HG03439 (cell line): ENCODE measurements around the gene ALDH18A1.
"Not testable (repeated sequence)": the region's sequence is repeated elsewhere in the genome, so short reads cannot be mapped to it uniquely, and the experiment has no call there.

Experiments
- ATAC-seq: cut with Tn5 transposase; IDR thresholded peaks from one replicate; pipeline ENCODE4 v1.9.1; 2021; ENCODE audit warnings: mild to moderate bottlenecking, moderate library complexity; ENCODE audit not compliant: unreplicated experiment

Gene ALDH18A1

DNA sequence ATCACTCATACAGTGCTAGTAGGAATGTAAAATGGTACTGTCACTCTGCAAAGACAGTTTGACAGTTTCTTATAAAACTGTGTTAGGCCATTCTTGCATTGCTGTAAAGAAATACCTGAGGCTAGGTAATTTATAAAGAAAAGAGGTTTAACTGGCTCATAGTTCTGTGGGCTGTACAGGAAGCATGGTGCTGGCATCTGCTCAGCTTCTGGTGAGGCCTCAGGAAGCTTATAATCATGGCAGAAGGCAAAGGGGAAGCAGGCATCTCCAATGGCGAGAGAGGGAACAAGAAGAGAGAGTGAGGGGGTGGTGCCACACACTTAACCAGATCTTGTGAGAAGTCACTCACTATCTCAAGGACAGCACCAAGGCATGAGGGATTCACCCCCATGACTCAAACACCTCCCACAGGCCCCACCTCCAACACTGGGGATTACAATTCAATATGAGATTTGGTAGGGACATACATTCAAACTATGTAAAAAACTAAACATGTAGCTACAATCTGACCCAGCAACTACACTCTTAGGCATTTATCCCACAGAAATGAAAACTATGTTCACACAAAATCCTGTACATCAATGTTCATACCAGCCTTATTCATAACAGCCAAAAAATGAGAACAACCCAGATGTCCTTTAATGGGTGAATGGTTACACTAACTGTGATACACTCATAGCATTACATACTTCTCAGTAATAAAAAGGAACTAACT lies 5.0 kb downstream of the ALDH18A1 start:
- no peak for ATAC-seq

DNA sequence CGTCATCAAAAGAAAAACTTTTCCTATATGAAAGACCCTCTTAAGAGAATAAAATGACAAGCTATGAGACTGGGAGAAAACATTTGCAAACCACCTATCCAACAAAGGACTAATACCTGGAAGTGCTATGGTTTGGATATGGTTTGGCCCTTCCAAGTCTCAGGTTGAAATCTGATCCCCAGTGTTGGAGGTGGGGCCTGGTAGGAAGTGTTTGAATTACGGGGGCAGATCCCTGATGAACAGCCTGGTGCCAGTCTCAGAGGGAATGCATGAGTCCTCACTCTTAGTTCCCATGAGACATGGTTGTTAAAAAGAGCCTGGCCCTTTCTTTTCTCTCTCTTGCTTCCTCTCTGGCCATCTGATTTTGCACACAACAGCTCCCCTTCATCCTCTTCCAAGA lies 6.3 kb downstream of the ALDH18A1 start:
- no peak for ATAC-seq

DNA sequence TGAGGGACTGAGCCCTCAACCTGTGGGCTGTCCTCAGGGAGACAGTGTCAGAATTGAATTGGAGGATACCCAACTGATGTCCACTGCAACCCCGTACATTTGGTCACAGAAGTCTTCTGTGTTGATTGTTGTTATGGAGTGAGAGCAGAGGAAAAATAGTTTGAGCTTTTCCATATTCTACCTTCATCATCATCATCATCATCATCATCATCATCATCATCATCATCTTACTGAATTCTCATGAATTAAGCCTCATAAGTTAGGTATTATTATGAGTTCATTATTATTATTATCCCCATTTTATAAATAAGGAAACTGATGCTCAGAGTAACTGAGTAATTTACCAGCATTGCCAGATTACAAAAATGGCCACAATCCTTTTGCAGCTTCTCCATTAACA lies 8.4 kb downstream of the ALDH18A1 start:
- ATAC-seq, result no peak

DNA sequence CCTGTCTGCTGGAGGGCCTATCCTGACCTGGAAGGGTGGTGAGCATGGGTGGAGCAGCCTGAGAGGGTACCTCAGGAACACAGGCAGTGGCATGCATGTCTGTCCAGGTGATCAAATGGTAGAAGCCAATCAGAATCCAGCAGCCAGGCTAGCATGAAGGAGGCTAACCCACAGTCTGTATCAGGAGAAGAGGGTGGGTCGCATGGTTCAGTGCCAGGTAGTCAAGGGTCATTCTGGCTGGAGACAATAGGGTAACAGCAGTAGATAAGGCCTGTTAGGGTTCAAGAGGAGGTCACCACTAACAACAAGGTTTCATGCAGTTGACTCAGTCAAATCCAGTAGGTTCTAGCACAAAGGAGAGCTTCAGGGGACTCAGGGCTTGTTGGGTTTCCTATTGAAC lies 10.4 kb downstream of the ALDH18A1 start:
- no peak for ATAC-seq

DNA sequence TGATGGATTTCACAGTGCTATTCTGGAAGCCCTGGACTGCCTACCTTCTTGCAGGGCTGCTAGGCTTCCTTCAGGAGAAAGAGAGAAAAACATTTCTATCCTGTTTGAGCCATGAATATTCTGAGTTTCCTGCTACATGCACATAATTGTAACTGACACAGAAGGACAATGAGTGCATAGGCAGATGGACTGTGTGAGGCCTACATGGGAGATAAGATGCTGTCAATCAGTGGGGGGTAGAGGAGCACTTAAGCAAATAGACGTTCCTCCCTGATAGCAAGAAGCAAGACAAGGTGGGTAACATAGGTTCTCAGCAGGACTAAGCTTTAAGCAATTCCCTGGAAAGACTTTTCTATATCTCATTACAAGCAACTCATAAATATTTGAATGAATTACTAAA lies 11.6 kb downstream of the ALDH18A1 start:
- no peak for ATAC-seq

DNA sequence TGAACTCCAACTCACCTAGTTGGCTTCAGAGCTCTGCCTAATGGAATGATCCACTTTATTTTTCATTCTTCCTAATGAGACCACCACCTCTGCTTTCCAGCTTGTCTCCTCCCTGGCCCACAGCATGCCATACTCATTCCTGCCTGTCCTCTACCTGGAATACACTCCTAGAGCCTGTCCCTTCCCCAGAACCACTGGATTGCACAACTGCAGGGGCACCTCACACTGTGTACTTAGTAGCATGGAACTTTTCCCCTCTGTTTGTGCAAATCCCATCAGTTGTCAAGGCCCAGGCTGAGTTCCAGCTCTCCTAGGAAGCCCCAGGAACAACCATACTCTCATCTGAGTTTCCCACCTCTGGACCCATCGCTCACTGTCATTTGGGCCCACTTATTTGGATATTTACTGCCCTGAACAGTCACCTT lies 15.6 kb downstream of the ALDH18A1 start:
- no peak for ATAC-seq

DNA sequence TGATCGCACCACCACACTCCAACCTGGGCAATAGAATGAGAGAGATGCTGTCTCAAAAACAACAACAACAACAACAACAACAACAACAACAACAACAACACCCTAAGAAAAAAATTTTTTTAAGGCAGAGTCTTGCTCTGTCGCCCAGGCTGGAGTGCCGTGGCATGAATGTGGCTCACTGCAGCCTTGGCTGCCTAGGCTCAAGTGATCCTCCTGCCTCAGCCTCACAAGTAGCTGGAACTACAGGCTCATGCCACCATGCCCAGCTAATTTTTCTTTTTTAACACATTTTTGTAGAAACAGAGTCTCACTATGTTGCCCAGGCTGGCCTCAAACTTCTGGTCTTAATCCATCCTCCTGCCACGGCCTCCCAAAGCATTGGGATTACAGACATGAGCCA lies 18.6 kb downstream of the ALDH18A1 start:
- no peak for ATAC-seq

DNA sequence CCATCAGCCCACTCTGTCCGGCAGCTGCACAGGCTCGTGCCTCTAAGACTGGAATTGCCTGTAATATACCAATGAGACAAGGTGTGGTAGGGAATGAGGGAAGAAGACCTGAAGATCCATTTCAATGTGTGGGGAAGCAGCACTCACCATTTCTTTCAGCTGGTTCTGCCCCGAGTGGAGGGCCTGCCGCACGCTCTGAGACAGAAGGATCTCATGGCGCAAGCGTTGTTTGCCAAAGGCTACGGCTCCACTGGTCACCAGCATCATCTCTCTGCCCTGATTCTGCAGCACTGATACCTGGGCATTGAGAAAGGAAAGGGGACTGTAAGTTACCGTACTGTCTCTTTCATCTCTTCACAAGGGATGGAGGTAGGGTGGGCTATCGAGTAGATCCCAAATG lies 19.4 kb downstream of the ALDH18A1 start:
- ATAC-seq, result no peak

DNA sequence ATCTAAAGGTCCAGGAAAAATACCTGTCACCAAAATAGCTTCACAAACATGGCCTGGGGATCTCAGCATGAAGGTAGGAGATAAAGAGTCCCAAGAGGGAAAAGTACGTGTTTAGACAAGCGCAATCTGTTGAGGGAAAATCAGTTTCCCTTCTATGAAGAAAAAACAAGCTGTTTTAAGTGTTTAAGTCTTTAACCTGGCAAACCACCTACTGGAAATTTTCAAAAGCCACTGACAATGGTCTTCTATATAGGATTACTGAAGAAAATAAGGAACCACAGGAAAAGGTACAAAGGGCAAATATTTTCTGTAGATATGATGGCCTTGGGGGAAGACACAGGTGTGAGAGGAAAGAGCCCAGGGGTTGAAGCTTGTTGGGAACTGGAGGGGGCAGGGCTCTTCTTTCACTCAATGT lies 21.2 kb downstream of the ALDH18A1 start:
- ATAC-seq, result no peak

DNA sequence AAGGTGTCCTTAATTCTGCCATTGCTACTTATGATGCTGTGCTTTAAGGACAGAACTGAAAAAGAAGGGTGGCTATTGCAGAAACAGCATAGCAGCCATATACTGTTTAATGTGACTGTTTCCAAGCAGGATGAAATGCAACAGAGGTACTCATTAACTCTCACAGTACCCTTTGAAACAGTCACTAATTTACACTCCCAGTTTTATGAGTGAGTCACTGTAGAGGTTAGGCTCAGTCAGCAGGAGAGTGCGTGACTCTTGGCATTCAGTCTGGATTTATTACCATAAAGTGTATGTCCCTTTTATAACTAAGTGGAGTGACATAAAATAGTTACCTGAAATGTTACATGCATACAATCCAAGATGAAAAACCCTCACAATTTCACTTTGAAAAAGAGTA lies 27.7 kb downstream of the ALDH18A1 start:
- no peak for ATAC-seq

DNA sequence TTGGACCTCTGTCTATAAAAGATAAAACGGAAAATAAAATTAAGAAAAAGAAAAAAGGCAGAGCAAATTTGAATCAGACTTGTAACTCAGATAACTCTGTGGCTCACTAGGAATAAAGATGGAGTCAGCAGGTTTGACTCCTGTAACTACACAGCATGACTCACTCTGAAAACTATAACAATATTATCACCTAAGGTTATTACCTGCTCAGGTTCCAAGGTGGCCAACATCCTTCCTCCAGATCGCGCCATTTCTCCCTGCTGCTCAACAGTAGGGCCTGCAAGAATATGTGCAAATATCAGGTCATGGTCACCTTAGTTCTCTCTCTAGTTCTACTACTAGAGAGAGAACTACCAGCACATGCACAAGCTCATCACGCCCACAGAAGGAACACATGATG lies 30.0 kb downstream of the ALDH18A1 start:
- ATAC-seq, result no peak

DNA sequence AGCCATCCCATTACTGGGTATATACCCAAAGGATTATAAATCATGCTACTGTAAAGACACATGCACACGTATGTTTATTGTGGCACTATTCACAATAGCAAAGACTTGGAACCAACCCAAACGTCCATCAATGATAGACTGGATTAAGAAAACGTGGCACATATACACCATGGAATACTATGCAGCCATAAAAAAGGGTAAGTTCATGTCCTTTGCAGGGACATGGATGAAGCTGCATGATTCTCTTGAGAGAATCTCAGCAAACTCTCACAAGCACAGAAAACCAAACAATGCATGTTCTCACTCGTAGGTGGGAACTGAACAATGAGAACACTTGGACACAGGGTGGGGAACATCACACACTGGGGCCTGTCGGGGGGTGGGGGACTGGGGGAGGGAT lies 36.1 kb downstream of the ALDH18A1 start:
- not testable (repeated sequence) for ATAC-seq

DNA sequence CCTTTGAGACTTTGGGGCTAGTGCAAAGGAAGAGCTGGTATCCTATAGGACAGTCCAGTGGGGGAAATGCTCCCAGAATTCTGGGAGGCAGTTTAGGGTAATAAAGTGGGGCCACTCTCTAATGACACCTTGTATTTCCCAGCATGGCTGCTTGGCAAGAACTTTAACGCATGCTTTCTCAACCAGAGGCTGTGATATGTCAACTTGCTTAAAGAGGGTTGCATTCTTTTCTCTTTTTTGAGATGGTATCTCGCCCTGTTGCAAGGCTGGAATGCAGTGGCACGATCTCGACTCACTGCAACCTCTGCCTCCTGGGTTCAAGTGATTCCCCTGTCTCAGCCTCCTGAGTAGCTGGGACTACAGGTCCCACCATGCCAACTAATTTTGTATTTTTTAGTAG lies 38.4 kb downstream of the ALDH18A1 start:
- ATAC-seq, result no peak

DNA sequence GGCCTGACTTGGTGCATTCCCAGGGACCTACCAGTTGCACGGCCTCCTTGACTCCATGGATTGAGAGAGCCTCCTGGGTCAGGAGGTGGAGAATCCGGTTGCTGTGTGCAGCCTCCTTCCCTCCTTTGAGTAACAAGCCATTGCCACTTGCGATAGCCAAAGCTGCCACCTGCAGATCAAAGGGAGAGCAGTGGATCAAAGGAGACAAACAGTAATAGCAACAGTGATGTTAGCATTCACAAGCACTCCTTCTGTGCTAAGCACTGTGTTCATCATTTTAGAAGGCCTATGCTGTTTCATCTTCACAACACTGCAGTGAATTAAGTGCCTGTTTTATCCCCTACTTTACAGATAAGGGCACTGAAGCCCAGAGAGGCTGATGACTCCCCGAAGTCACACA lies 40.1 kb downstream of the ALDH18A1 start:
- no peak for ATAC-seq

DNA sequence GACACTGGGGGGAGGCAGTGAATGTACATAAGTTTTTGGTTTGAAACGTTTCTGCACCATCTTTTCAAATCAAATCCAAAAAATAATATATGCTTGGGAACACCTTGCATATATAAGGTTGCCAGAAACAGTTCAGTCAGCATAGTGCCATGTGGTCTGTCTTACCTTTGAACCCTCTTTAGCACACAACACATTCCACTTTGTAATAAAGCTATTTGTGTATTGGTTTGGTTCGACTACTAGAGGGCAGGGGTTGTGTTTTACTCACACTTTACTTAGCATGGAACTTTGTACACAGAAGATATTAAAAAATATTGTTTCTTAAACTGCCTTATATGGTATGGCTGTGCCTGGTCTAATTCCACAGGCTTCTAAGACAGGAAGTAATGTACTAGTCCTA lies 43.2 kb downstream of the ALDH18A1 start:
- ATAC-seq, result no peak

DNA sequence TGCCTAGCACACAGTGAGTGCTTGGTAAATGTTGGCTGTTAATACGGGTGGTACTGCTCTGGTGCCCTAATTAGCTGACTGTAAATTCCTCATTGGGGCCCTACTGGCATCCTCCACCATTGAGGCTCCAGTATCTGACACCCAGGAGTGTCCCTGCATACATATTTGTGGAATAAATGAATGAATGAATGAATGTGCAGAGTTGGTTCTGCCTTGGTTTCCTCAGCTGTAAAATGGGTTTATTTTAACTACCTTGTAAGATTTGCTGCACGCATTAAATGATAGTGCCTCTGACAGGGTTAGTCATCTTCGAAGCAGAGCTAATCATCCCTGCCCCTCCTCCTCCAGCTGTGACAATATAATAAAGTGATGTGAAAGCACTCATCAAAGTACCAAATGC lies 45.8 kb downstream of the ALDH18A1 start:
- no peak for ATAC-seq

DNA sequence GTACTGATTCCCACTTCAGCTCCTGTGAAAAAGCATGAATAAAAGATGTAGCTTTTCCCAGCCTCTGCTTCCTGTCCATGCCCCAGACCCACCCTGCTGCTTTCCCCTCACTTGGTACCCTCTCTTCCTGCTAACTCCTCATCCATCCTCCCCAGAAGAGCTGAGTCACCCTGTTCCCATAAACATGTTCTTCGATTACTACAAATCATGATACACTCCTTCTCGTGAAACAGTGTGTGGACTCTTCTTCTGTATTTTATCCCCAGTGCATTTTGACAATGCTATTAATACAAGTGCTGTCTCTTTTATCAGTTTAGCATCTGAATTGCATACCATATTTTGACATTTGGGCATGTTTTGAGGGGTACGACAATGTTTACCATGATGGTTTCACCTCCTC lies 49.6 kb downstream of the ALDH18A1 start:
- no peak for ATAC-seq

DNA sequence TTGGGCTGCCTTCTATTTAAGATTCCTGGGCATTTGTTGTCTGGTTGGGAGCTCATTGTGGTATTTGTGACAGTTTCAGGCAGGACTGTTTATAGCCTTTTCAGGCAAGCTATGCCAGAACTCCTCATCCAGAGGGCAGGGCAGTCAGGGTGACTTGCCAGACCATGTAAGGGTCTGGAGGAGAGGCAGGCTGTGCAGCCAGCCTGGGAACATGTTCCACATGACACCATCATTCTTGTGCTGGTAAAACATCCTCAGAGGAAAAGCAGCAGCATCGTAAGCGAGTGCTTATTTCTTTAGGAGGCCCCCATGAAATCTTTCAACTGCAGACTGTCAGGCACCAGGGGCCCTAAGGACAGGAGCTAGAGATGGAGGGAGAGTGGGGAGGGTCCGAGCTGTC lies 51.3 kb downstream of the ALDH18A1 start:
- ATAC-seq, result no peak

DNA sequence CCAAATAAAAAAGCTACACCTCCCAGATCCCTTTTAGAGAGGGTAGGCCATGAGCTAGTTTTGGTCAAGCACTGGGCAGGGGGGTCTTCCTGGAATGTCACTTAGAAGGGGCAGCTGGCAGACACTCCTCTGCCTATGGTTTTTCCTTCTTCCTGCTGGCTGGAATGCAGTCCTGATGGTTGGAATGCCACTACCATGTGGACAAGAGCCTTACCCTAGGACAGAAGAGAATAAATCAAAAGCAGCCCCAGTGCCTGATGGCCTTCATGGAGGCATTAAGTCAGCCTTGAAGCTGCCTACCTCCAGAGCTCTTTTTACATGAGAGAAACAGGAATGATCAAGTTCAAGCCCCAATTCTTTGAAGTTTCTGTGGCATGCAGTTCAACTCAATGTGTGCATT lies 51.9 kb downstream of the ALDH18A1 start:
- no peak for ATAC-seq

DNA sequence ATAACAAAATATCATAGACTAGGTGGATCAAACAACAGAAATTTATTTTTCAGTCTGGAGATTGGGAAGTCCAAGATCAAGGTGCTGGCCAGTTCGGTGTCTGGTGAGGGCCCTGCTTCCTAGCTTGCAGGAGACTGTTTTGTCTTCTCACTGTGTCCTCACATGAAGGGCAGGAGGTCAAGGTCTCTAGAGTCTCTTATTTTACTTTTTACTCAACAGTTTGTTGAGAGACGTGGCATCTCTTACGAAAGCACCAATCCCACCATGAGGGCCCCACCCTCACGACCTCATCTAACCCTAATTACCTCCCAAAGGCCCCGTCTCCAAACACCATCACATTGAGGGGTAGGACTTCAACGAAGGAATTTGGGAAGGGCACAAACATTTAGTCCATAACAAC lies 54.1 kb downstream of the ALDH18A1 start:
- no peak for ATAC-seq

DNA sequence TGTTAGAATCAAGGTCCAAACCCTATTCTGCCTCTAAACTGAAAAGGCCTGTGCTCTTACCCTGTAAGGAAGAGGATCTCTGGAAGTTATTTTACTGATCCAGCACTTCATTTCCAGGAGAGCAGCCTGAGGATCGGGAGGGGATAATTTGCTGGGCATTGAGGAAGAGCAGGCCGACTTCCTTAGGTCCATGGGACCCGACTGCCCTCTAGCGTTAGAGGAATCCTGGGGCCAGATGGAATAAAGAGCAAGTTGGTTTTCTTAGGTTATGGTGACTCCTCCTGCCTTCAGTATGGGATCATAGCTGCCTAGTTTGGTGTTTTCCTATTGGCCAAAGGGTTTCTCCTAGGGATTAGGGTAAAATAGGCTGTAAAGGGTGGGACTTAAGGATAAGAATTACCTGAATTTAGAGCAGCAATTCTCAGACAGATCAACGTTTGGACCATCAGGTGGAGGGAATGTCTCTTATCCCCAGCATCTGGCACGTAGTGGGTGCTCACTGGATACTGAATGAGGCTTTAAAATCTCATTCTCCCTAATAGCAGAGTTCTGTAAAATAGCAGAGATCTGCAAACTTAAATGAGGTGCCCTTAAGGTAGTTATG lies 55.3 kb downstream of the ALDH18A1 start:
- ATAC-seq, result no peak

DNA sequence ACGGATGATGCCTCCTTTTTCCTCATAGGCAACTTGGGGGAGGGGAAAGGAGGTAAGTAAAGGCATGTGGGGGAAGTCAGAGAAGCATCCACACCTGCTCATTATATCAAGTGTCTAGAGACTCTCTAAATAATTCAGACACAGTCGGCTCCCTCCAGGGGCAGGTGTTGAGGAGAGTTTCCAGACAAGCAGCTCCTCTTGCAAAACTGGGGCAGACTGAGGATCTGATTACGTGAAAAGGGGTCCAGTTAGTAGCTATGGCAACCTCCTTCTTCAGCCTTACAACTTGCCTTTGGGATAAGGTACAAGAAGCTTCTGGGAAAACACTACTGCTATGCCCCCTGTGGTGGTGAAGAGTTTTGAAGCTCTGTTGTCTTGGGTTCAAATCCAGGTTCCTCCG lies 56.4 kb downstream of the ALDH18A1 start:
- no peak for ATAC-seq

DNA sequence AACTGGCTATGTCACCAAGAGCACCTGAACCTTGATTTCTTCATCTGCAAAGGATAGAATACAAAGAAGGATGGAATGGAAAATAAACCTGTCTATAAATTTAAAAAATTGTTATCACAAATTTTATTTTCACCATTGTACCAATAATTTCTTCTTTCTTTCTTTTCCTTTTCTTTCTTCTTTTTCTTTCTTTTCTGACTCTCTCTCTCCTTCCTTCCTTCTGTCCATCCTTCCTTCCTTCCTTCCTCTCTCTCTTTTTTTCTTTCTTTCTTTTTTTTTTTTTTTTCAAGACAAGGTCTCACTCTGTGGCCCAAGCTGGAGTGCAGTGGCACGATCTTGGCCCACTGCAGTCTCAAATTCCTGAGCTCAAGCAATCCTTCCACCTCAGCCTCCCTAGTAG lies 58.7 kb downstream of the ALDH18A1 start:
- ATAC-seq, result no peak
